ENCODE results near the gene EPN1. TPM values are rescaled to one million over a fixed set of nuclear protein-coding genes. Genes with fewer than 3 reads are reported as not detected.
"Not testable (repeated sequence)": the region's sequence is repeated elsewhere in the genome, so short reads cannot be mapped to it uniquely, and the experiment has no call there.

The EPN1 gene
- total RNA-seq, 3 donors from 2014 or later: 22.2 to 47.2 (median 27.5) TPM

DNA sequence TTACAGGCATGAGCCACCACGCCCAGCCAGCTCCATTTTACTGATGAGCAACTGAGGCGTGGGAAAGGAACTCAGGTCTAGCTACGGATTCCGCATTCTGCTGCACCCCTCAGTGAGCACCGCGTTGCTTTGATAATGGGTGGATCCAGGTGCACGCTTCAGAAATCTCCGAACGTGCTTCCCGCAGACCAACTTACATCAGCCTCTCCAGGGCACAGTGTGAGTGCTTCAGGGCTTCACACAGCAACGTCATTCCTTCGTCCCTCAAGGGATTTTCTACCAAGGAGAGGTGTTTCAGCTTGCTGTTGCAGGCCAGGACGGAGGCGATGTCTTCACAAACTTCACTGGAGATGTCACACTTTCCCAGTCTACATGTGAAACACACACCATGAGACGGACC, 41.5 kb downstream of the EPN1 start:
- peaks cover 0 to 46% of the 10 kb centered on the region in 2 donors for H3K27me3 ChIP-seq
- no peaks in the 10 kb centered on the region for H3K36me3 ChIP-seq
- H3K27ac ChIP-seq: no peak overlapping the region
- TF ChIP-seq POLR2AphosphoS5 (IDR thresholded peaks at IDR 0.05) (no peak), POLR2A (IDR thresholded peaks at IDR 0.05) (no peak)
- no peaks in the 10 kb centered on the region for H3K4me1 ChIP-seq
- H3K9me3 ChIP-seq: peaks cover 0 to 13% of the 10 kb centered on the region in 2 donors
- H3K4me3 ChIP-seq: no peak overlapping the region
- no peak for DNase-seq (ENCODE audit: low spot score in 2 of 2)
- intact Hi-C loops (cut with DNase I; ENCODE audit: low total_unique reads): no loop called here

DNA sequence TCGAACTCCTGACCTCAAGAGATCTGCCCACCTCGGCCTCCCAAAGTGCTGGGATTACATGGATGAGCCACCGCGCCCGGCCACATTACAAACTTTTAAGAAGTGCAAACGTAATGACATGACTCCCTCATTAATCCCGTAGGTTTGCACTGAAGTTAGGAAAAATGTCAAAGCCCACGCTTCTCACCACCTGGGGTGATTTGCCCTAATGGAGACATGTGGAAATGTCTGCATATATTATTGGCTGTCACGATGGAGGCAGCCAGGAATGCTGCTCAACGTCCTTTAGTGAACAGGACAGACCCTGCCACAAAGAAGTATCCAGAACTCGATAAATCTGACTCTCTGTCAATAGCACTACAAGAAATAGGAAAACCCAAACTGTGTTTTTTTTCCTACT, 42.2 kb downstream of the EPN1 start:
- H3K4me3 ChIP-seq: no peak overlapping the region
- peaks cover 0 to 39% of the 10 kb centered on the region in 2 donors for H3K27me3 ChIP-seq
- no peak for DNase-seq (ENCODE audit: low spot score in 2 of 2)

DNA sequence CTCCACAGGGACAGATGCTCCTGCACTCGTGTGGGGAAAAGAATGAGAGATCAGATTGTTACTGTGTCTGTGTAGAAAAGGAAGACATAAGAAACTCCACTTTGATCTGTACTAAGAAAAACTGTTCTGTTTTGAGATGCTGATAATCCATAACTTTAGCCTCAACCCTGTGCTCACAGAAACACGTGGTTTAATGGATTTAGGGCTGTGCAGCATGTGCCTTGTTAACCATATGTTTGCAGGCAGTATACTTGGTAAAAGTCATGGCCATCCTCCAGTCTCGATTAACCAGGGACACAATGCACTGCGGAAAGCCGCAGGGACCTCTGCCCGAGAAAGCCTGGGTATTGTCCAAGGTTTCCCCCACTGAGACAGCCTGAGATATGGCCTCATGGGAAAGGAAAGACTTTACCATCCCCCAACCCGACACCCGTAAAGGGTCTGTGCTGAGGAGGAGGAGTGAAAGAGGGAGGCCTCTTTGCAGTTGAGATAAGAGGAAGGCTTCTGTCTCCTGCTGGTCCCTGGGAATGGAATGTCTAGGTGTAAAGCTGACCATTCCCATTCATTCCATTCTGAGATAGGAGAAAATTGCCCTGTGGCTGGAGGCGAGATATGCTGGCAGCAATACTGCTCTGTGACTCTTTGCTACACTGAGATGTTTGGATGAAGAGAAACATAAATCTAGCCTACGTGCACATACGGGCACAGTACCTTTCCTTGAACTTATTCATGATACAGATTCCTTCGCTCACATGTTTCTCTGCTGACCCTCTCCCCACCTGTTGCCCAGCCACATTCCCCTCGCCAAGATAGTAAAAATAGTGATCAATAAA, 43.1 kb downstream of the EPN1 start:
- H3K36me3 ChIP-seq; H3K27ac ChIP-seq; H3K4me3 ChIP-seq; DNase-seq (ENCODE audit: low spot score in 2 of 2); H3K4me1 ChIP-seq: not testable (repeated sequence)
- intact Hi-C loops (cut with DNase I; ENCODE audit: low total_unique reads): loop anchor here (2.0 kb wide), 1 partner anchor 75 kb away; no protein-coding TSS in a partner anchor
- H3K9me3 ChIP-seq: peaks cover 0 to 19% of the 10 kb centered on the region in 2 donors
- peaks cover 0 to 39% of the 10 kb centered on the region in 2 donors for H3K27me3 ChIP-seq

More for the DNA sequence above, 42.2 kb downstream of the EPN1 start:
- TF ChIP-seq POLR2A (IDR thresholded peaks at IDR 0.05) (no peak), POLR2AphosphoS5 (IDR thresholded peaks at IDR 0.05) (no peak)
- TF ChIP-seq, protein P1, sequence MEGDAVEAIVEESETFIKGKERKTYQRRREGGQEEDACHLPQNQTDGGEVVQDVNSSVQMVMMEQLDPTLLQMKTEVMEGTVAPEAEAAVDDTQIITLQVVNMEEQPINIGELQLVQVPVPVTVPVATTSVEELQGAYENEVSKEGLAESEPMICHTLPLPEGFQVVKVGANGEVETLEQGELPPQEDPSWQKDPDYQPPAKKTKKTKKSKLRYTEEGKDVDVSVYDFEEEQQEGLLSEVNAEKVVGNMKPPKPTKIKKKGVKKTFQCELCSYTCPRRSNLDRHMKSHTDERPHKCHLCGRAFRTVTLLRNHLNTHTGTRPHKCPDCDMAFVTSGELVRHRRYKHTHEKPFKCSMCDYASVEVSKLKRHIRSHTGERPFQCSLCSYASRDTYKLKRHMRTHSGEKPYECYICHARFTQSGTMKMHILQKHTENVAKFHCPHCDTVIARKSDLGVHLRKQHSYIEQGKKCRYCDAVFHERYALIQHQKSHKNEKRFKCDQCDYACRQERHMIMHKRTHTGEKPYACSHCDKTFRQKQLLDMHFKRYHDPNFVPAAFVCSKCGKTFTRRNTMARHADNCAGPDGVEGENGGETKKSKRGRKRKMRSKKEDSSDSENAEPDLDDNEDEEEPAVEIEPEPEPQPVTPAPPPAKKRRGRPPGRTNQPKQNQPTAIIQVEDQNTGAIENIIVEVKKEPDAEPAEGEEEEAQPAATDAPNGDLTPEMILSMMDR (IDR thresholded peaks at IDR 0.05): no peak
- Histone ChIP-seq H3K36me3 (no peaks in the 10 kb centered on the region), H3K9me3 (peaks cover 0 to 19% of the 10 kb centered on the region in 2 donors), H3K27ac (no peak overlapping the region), H3K4me1 (no peaks in the 10 kb centered on the region)
- intact Hi-C loops (cut with DNase I; ENCODE audit: low total_unique reads): no loop called here

DNA sequence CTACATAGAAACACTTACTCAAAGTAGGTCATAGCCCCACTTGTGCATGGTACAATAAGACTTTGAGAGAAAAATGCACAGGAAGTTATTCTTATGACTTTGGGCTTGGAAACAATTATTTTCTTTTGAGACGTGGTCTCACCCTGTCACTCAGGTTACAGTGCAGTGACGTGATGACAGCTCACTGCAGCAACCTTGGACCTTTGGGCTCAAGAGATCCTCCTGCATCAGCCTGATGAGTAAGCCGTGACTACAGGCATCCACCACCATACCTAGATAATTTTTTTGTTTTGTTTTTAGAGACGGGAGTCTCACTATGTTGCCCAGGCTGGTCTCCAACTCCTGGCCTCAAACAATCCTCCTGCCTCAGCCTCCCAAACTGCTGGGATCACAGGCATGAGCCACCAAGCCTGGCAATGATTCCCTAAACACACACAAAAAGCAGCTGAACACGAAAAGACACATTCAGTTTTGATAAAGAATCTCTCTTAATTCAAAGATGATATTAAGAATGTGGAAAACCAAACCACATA, 45.3 kb downstream of the EPN1 start:
- no peak overlapping the region for H3K4me3 ChIP-seq
- H3K27ac ChIP-seq: no peak overlapping the region
- H3K27me3 ChIP-seq: peaks cover 0 to 24% of the 10 kb centered on the region in 2 donors
- no peak for DNase-seq (ENCODE audit: low spot score in 2 of 2)
- H3K9me3 ChIP-seq: peaks cover 0 to 19% of the 10 kb centered on the region in 2 donors
- intact Hi-C loops (cut with DNase I; ENCODE audit: low total_unique reads): no loop called here
- TF ChIP-seq, protein P1 (IDR thresholded peaks at IDR 0.05): no peak
- H3K36me3 ChIP-seq: no peaks in the 10 kb centered on the region
- H3K4me1 ChIP-seq: no peaks in the 10 kb centered on the region

DNA sequence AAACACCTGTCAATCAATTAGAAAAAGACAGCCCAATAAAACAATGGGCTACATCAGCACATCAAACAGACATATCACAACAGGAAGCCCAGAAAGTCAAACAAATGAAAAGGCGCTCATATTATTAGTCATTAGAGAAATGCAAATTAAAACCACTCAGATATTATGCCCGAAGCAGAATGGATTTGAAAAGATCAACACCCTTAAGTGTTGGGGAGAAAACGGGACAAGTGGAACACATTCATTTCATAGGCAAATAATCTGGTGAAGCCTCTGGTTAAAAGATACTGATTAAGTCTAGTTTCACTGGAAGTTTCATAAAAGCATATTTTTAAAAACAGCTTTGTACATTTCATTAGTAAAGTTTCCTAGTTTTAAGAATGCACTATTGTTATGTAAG, 45.8 kb downstream of the EPN1 start:
- H3K4me3 ChIP-seq: no peak overlapping the region
- H3K9me3 ChIP-seq: peaks cover 0 to 19% of the 10 kb centered on the region in 2 donors
- no peak for DNase-seq (ENCODE audit: low spot score in 2 of 2)
- H3K4me1 ChIP-seq: no peaks in the 10 kb centered on the region
- intact Hi-C loops (cut with DNase I; ENCODE audit: low total_unique reads): no loop called here
- no peak overlapping the region for H3K27ac ChIP-seq
- no peaks in the 10 kb centered on the region for H3K36me3 ChIP-seq
- TF ChIP-seq, protein P1 (IDR thresholded peaks at IDR 0.05): no peak
- TF ChIP-seq POLR2AphosphoS5 (IDR thresholded peaks at IDR 0.05) (no peak), POLR2A (IDR thresholded peaks at IDR 0.05) (no peak)
- H3K27me3 ChIP-seq: peaks cover 0 to 21% of the 10 kb centered on the region in 2 donors

DNA sequence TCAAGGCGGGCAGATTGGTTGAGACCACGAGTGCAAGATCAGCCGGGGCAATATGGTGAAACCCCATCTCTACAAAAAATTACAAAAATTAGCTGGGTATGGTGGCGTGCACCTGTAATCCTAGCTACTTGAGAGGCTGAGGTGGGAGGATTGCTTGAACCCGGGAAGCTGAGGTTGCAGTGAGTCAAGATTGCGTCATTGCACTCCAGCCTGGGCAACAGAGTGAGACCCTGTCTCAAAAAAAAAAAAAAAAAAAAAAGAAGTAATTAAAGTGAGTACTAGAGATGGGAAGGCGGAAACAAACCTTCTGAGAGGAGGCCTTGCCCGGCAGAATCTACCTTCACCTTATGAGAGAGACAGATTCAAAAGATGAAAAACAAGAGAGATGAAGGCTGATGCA, 48.5 kb downstream of the EPN1 start:
- Histone ChIP-seq H3K9me3 (peaks cover 0 to 19% of the 10 kb centered on the region in 2 donors), H3K4me1 (no peaks in the 10 kb centered on the region), H3K27ac (no peak overlapping the region), H3K36me3 (no peaks in the 10 kb centered on the region), H3K27me3 (peaks cover 0 to 12% of the 10 kb centered on the region in 2 donors), H3K4me3 (no peak overlapping the region)
- intact Hi-C loops (cut with DNase I; ENCODE audit: low total_unique reads): no loop called here
- TF ChIP-seq POLR2A (IDR thresholded peaks at IDR 0.05) (no peak), POLR2AphosphoS5 (IDR thresholded peaks at IDR 0.05) (no peak)
- TF ChIP-seq, protein P1 (IDR thresholded peaks at IDR 0.05): no peak
- no peak for DNase-seq (ENCODE audit: low spot score in 2 of 2)

DNA sequence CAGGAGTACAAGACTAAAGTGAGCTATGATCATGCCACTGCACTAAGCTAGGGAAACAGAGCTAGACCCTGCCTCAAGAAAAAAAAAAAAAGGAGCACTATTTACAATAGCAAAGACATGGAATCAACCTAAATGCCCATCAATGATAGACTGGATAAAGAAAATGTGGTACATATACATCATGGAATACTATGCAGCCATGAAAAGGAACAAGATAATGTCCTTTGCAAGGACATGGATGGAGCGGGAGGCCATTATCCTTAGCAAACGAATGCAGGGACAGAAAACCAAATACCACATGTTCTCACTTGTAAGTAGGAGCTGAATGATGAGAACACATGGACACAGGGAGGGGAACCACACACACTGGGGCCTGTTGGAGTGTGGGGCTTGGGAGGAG, 55.4 kb downstream of the EPN1 start:
- H3K36me3 ChIP-seq; H3K4me1 ChIP-seq; DNase-seq (ENCODE audit: low spot score in 2 of 2); intact Hi-C loops (cut with DNase I; ENCODE audit: low total_unique reads); H3K4me3 ChIP-seq; H3K9me3 ChIP-seq; H3K27me3 ChIP-seq; H3K27ac ChIP-seq: not testable (repeated sequence)
